HEK293 (cell line): ENCODE measurements around the gene CD40.

Experiments
- GLI4 ChIP-seq: fragments of 450-650 bp; formaldehyde crosslinking; IDR thresholded peaks from 2 replicates; pipeline ENCODE4 v1.5.1; 2016; ENCODE audit warnings: missing biosample characterization, missing genetic modification characterization
- GLIS1 ChIP-seq: fragments of 450-650 bp; formaldehyde crosslinking; IDR thresholded peaks from 2 replicates; pipeline ENCODE4 v1.5.1; 2016; ENCODE audit warnings: missing biosample characterization, missing genetic modification characterization
- GLIS2 ChIP-seq: fragments of 450-650 bp; formaldehyde crosslinking; IDR thresholded peaks from 2 replicates; pipeline ENCODE4 v1.5.1; 2016; ENCODE audit warnings: missing biosample characterization, missing genetic modification characterization
- HIC1 ChIP-seq: fragments of 450-650 bp; formaldehyde crosslinking; IDR thresholded peaks from 2 replicates; pipeline ENCODE4 v1.5.1; 2016; ENCODE audit warnings: missing biosample characterization, missing genetic modification characterization
- INSM2 ChIP-seq: fragments of 450-650 bp; formaldehyde crosslinking; IDR thresholded peaks from 2 replicates; pipeline ENCODE4 v1.5.1; 2016; ENCODE audit warnings: missing biosample characterization, missing genetic modification characterization
- KLF8 ChIP-seq: fragments of 450-650 bp; formaldehyde crosslinking; IDR thresholded peaks from 2 replicates; pipeline ENCODE4 v1.5.1; 2016; ENCODE audit warnings: missing biosample characterization, missing genetic modification characterization
- KLF9 ChIP-seq: fragments of 450-650 bp; formaldehyde crosslinking; IDR thresholded peaks from 2 replicates; pipeline ENCODE4 v1.5.1; 2016; ENCODE audit warnings: missing biosample characterization, missing genetic modification characterization, low read depth
- MYNN ChIP-seq: fragments of 450-650 bp; formaldehyde crosslinking; IDR thresholded peaks from 2 replicates; pipeline ENCODE4 v1.5.1; 2016; ENCODE audit warnings: missing biosample characterization, missing genetic modification characterization, borderline replicate concordance
- PRDM1 ChIP-seq: fragments of 450-650 bp; formaldehyde crosslinking; IDR thresholded peaks from 2 replicates; pipeline ENCODE4; 2016; ENCODE audit warnings: missing biosample characterization, missing genetic modification characterization
- WT1 ChIP-seq: fragments of 450-650 bp; formaldehyde crosslinking; IDR thresholded peaks from 2 replicates; pipeline ENCODE4 v1.5.1; 2016; ENCODE audit warnings: missing biosample characterization, missing genetic modification characterization
- ZBTB26 ChIP-seq: fragments of 450-650 bp; formaldehyde crosslinking; optimal IDR thresholded peaks from 2 replicates; pipeline ENCODE3; 2016; ENCODE audit warnings: missing biosample characterization, mild to moderate bottlenecking, missing genetic modification characterization
- ZBTB6 ChIP-seq: fragments of 450-650 bp; formaldehyde crosslinking; IDR thresholded peaks from 2 replicates; pipeline ENCODE4 v1.5.1; 2017; ENCODE audit warnings: missing biosample characterization, missing genetic modification characterization
- ZFP41 ChIP-seq: fragments of 450-650 bp; formaldehyde crosslinking; IDR thresholded peaks from 2 replicates; pipeline ENCODE4 v1.5.1; 2016; ENCODE audit warnings: missing biosample characterization, missing genetic modification characterization, borderline replicate concordance
- ZNF121 ChIP-seq: fragments of 450-650 bp; formaldehyde crosslinking; IDR thresholded peaks from 2 replicates; pipeline ENCODE4 v1.5.1; 2016; ENCODE audit warnings: missing biosample characterization, missing genetic modification characterization
- ZNF23 ChIP-seq: fragments of 450-650 bp; formaldehyde crosslinking; IDR thresholded peaks from 2 replicates; pipeline ENCODE4 v1.5.1; 2016; ENCODE audit warnings: missing biosample characterization, missing genetic modification characterization, borderline replicate concordance
- ZNF292 ChIP-seq: fragments of 450-650 bp; formaldehyde crosslinking; IDR thresholded peaks from 2 replicates; pipeline ENCODE4 v1.5.1; 2016; ENCODE audit warnings: low read depth, missing biosample characterization, missing genetic modification characterization, borderline replicate concordance
- ZNF324 ChIP-seq: fragments of 450-650 bp; formaldehyde crosslinking; IDR thresholded peaks from 2 replicates; pipeline ENCODE4 v1.5.1; 2016; ENCODE audit warnings: missing biosample characterization, missing genetic modification characterization
- ZNF362 ChIP-seq: fragments of 450-650 bp; formaldehyde crosslinking; IDR thresholded peaks from 2 replicates; pipeline ENCODE4 v1.5.1; 2016; ENCODE audit warnings: missing biosample characterization, missing genetic modification characterization
- ZNF394 ChIP-seq: fragments of 450-650 bp; formaldehyde crosslinking; IDR thresholded peaks from 2 replicates; pipeline ENCODE4 v1.5.1; 2016; ENCODE audit warnings: missing biosample characterization, missing genetic modification characterization, mild to moderate bottlenecking, moderate library complexity, borderline replicate concordance
- ZNF398 ChIP-seq: fragments of 450-650 bp; formaldehyde crosslinking; IDR thresholded peaks from 2 replicates; pipeline ENCODE4 v1.5.1; 2017; ENCODE audit warnings: missing biosample characterization, missing genetic modification characterization
- ZNF530 ChIP-seq: fragments of 450-650 bp; formaldehyde crosslinking; IDR thresholded peaks from 2 replicates; pipeline ENCODE4 v1.5.1; 2016; ENCODE audit warnings: low read depth, missing biosample characterization, missing genetic modification characterization
- ZNF549 ChIP-seq: fragments of 450-650 bp; IDR thresholded peaks from 2 replicates; pipeline ENCODE4 v1.5.1; 2018; ENCODE audit warnings: missing biosample characterization, missing genetic modification characterization, mild to moderate bottlenecking, inconsistent platforms, moderate library complexity
- ZNF555 ChIP-seq: fragments of 450-650 bp; formaldehyde crosslinking; conservative IDR thresholded peaks from 2 replicates; pipeline ENCODE4 v1.5.1; 2017; ENCODE audit warnings: missing biosample characterization, mild to moderate bottlenecking, missing genetic modification characterization, inconsistent platforms
- ZNF558 ChIP-seq: fragments of 450-650 bp; formaldehyde crosslinking; IDR thresholded peaks from 2 replicates; pipeline ENCODE4 v1.5.1; 2016; ENCODE audit warnings: missing biosample characterization, missing genetic modification characterization
- ZNF677 ChIP-seq: fragments of 450-650 bp; IDR thresholded peaks from 2 replicates; pipeline ENCODE4 v1.5.0; 2018; ENCODE audit warnings: missing biosample characterization, mild to moderate bottlenecking, missing genetic modification characterization, moderate library complexity
- ZNF768 ChIP-seq: fragments of 450-650 bp; formaldehyde crosslinking; IDR thresholded peaks from 2 replicates; pipeline ENCODE4 v1.5.1; 2018; ENCODE audit warnings: missing biosample characterization, mild to moderate bottlenecking, missing genetic modification characterization
- ZSCAN30 ChIP-seq: fragments of 450-650 bp; IDR thresholded peaks from 2 replicates; pipeline ENCODE4 v1.5.1; 2018; ENCODE audit warnings: missing biosample characterization, mild to moderate bottlenecking, missing genetic modification characterization, moderate library complexity
- ZSCAN5A ChIP-seq: fragments of 450-650 bp; formaldehyde crosslinking; IDR thresholded peaks from 2 replicates; pipeline ENCODE4 v1.5.1; 2016; ENCODE audit warnings: missing biosample characterization, missing genetic modification characterization

The CD40 gene

GRCh38 chr20:46085179-46085851 lies 32.8 kb upstream of the CD40 start (continued):
- TF ChIP-seq ZNF292 (tag by site-specific recombination) (no peak), GLI4 (tag by site-specific recombination) (no peak), ZNF549 (tag by site-specific recombination) (no peak), GLIS2 (peak; percentile 50; the same call in 1 of the 2 replicates), HIC1 (tag by site-specific recombination) (peak; percentile 96), ZNF324 (tag by site-specific recombination) (peak; percentile 67; the same call in 1 of the 2 replicates), KLF9 (tag by site-specific recombination) (peak; percentile 62), ZNF768 (tag by site-specific recombination) (no peak), KLF8 (tag by site-specific recombination) (peak; percentile 97), ZNF394 (tag by site-specific recombination) (peak; percentile 76), MYNN (tag by site-specific recombination) (no peak), ZNF677 (tag by site-specific recombination) (no peak), ZNF398 (tag by site-specific recombination) (peak; percentile 94), ZBTB26 (tag by site-specific recombination) (peak; percentile 16), ZNF558 (peak; percentile 67; the same call in 1 of the 2 replicates), GLIS1 (tag by site-specific recombination) (peak; percentile 94), ZSCAN30 (peak; percentile 93), ZBTB6 (tag by site-specific recombination) (no peak; the same call in 1 of the 2 replicates), ZNF121 (no peak), INSM2 (tag by site-specific recombination) (peak; percentile 98), PRDM1 (tag by site-specific recombination) (peak; percentile 94), ZSCAN5A (tag by site-specific recombination) (peak; percentile 53; the same call in 1 of the 2 replicates), ZNF23 (tag by site-specific recombination) (no peak), ZNF362 (tag by site-specific recombination) (peak; percentile 90), ZFP41 (tag by site-specific recombination) (no peak), ZNF555 (tag by site-specific recombination) (no peak), WT1 (tag by site-specific recombination) (peak; percentile 99), ZNF530 (no peak)
